CD4-positive, alpha-beta T cell (primary cell): ENCODE data around the gene PARVB. TPM values are rescaled to one million over a fixed set of nuclear protein-coding genes. Genes with fewer than 3 reads are reported as not detected.

Experiments used
- ATAC-seq: fragments of 200-7000 bp; cut with Tn5 transposase; one replicate; pipeline ENCODE4 v1.10.0; 2022; ENCODE audit warnings: mild to moderate bottlenecking; ENCODE audit not compliant: poor library complexity
- CTCF ChIA-PET: fragments of 350-600 bp; sonication (Branson Sonifier 250); formaldehyde crosslinking; loops from one replicate; lab custom pipeline; 2021; ENCODE audit warnings: antibody characterized with exemption, inconsistent platforms; lab: Charles Lee
- POLR2A ChIA-PET: fragments of 350-600 bp; sonication (Branson Sonifier 250); formaldehyde crosslinking; loops from one replicate; lab custom pipeline; 2021; ENCODE audit warnings: antibody characterized with exemption, inconsistent platforms; lab: Charles Lee
- DNase-seq, 14 experiments: peaks; one replicate each; pipeline ENCODE4 v3.0.0-alpha.2; 2013 to 2020; ENCODE audit warnings: mixed read lengths in 2 of 14
- H3K27ac ChIP-seq, 2 donors: one replicate each; pipeline versions ENCODE4 v1.5.1 to v1.7.0; 2013; ENCODE audit warnings: low read length in 2 of 2, low read depth in 1 of 2, mild to moderate bottlenecking in 1 of 2
- H3K27me3 ChIP-seq, 2 experiments: 1 replicate in 1 of 2; 2 replicates in 1 of 2; pipeline versions ENCODE4 v1.6.1 to v1.7.0; 2013; ENCODE audit warnings: low read length in 2 of 2, control low read depth in 1 of 2, mild to moderate bottlenecking in 1 of 2, moderate library complexity in 1 of 2; ENCODE audit not compliant: insufficient read depth in 2 of 2, control insufficient read depth in 1 of 2
- H3K36me3 ChIP-seq: one replicate; pipeline ENCODE4 v1.6.1; 2013; ENCODE audit warnings: low read length, control low read depth; ENCODE audit not compliant: insufficient read depth
- H3K4me1 ChIP-seq: one replicate; pipeline ENCODE4 v1.6.1; 2013; ENCODE audit warnings: low read length, control low read depth; ENCODE audit not compliant: insufficient read depth
- H3K4me3 ChIP-seq: one replicate; pipeline ENCODE4 v1.5.1; 2013; ENCODE audit warnings: mild to moderate bottlenecking, low read length, moderate library complexity
- H3K9me3 ChIP-seq, 2 experiments: 1 replicate in 1 of 2; 2 replicates in 1 of 2; pipeline versions ENCODE4 v1.6.1 to v1.7.0; 2013; ENCODE audit warnings: low read length in 2 of 2, mild to moderate bottlenecking in 2 of 2, control low read depth in 1 of 2, moderate library complexity in 1 of 2; ENCODE audit not compliant: control insufficient read depth in 1 of 2, insufficient read depth in 1 of 2
- H3K27ac Mint-ChIP-seq: one replicate; pipeline ENCODE4 v1.8.0; 2020; ENCODE audit warnings: mixed read lengths
- H3K27me3 Mint-ChIP-seq: one replicate; pipeline ENCODE4 v1.8.0; 2021; ENCODE audit warnings: mixed read lengths
- H3K36me3 Mint-ChIP-seq: one replicate; pipeline ENCODE4 v1.8.0; 2021; ENCODE audit warnings: low read depth, mixed read lengths
- H3K4me1 Mint-ChIP-seq: one replicate; pipeline ENCODE4 v1.8.0; 2021; ENCODE audit warnings: low read depth, mixed read lengths
- H3K4me3 Mint-ChIP-seq: one replicate; pipeline ENCODE4 v1.8.0; 2020; ENCODE audit warnings: mild to moderate bottlenecking, mixed read lengths
- H3K9me3 Mint-ChIP-seq: one replicate; pipeline ENCODE4 v1.8.0; 2020; ENCODE audit warnings: mixed read lengths
- intact Hi-C, 2 experiments: fragments of 100-400 bp; cut with DNase I in 1 of 2; cut with micrococcal nuclease in 1 of 2; formaldehyde crosslinking; loops; one replicate each; pipeline versions ENCODE4 v1.15.1 to v1.9.0; 2023 to 2025; cut with DNase I, micrococcal nuclease
- total RNA-seq, 174 experiments: library from RNA in 2 of 174; stranded (reverse) in 2 of 174; gene quantifications; one replicate each; pipeline ENCODE4 v1.2.3 and lab custom pipeline; 2021 to 2026
- TF ChIP-seq, protein P1 (sequence below): fragments of 200-600 bp; IDR thresholded peaks from one replicate; pipeline ENCODE4 v1.8.0; 2022; ENCODE audit warnings: antibody characterized with exemption, mild to moderate bottlenecking

PARVB gene
- total RNA-seq, 2 experiments from 2014 or later: 6.2 to 6.4 TPM

DNA sequence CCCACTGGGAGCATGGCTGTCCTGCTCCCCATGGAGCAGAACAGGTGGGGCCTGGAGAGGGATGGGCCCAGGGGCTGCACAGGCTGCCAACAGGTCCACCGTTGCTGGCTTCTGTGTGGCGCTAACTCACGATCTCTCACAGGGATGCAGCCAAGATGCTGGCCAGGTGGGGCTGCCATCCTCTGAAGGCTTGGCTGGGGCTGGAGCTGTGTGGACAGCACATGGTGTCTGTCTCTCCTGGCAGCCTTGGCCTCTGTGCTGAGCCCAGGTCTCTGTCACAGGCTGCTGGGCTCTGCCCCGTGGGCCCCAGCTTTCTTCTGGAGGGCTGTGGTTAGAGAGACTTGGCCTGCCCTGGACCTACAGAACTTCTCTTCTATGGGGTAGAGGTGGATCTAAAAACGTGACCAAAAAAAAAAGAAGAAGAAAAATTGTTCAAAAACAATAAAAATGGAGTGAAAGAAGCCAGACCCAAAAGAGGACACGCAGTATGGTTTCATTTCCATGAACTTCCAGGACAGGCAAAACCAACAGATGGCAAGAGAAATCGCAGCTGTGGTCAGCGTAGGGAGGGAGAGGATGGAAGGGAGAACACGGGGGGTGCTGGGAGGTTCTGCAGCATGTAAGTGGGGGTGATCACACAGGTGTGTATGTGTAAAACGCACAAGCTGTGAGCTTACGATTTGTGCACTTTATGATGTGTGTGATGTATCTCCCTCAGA is 168.9 kb downstream of the PARVB start:
- Mint-ChIP-seq H3K4me3 (peak overlapping the region; percentile 62), H3K27ac (peak overlapping the region; percentile 67), H3K4me1 (peaks cover 30% of the 10 kb centered on the region), H3K36me3 (peaks cover 34% of the 10 kb centered on the region), H3K27me3 (no peaks in the 10 kb centered on the region), H3K9me3 (no peaks in the 10 kb centered on the region)
- peaks cover 47% of the 10 kb centered on the region for H3K4me1 ChIP-seq
- TF ChIP-seq, protein P1, sequence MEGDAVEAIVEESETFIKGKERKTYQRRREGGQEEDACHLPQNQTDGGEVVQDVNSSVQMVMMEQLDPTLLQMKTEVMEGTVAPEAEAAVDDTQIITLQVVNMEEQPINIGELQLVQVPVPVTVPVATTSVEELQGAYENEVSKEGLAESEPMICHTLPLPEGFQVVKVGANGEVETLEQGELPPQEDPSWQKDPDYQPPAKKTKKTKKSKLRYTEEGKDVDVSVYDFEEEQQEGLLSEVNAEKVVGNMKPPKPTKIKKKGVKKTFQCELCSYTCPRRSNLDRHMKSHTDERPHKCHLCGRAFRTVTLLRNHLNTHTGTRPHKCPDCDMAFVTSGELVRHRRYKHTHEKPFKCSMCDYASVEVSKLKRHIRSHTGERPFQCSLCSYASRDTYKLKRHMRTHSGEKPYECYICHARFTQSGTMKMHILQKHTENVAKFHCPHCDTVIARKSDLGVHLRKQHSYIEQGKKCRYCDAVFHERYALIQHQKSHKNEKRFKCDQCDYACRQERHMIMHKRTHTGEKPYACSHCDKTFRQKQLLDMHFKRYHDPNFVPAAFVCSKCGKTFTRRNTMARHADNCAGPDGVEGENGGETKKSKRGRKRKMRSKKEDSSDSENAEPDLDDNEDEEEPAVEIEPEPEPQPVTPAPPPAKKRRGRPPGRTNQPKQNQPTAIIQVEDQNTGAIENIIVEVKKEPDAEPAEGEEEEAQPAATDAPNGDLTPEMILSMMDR: no peak
- H3K9me3 ChIP-seq: no peaks in the 10 kb centered on the region
- DNase-seq: no peak
- H3K27me3 ChIP-seq: no peaks in the 10 kb centered on the region
- ATAC-seq: peak; percentile 14
- no peak overlapping the region for H3K27ac ChIP-seq
- intact Hi-C loops: no loop called here
- H3K36me3 ChIP-seq: peaks cover 17% of the 10 kb centered on the region
- POLR2A ChIA-PET: interaction anchor here (0.8 to 1.6 kb wide), 2 partner anchors 10 to 12 kb away, joined by 3 to 9 read pairs; partner anchors contain the start of gene PARVG
- CTCF ChIA-PET: no interaction called here
- no peak overlapping the region for H3K4me3 ChIP-seq

DNA sequence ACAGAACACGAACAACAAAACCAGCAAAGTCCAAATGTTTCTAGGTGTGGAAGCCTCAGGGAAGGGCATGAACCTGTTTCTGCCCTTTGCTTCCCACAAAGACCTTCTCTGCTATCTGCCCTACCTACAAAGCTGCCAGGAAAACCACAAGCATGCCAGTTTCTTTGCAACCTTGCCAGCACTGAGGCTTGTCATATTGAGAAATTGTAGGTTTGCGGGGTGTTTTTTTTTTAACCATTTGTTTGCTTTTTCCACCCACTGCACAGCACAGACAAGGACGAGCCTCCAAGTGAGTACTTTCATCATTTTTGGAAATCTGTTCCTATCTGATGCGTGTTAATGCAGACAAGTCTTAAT is 169.4 kb downstream of the PARVB start:
- ChIA-PET POLR2A (interaction anchor here (0.8 to 1.6 kb wide), 2 partner anchors 11 to 12 kb away, joined by 3 to 9 read pairs; partner anchors contain the start of gene PARVG), CTCF (no interaction called here)
- Histone ChIP-seq H3K4me1 (peaks cover 47% of the 10 kb centered on the region), H3K27me3 (no peaks in the 10 kb centered on the region), H3K9me3 (no peaks in the 10 kb centered on the region), H3K4me3 (no peak overlapping the region), H3K36me3 (peaks cover 22% of the 10 kb centered on the region), H3K27ac (no peak overlapping the region)
- peaks cover 39% of the 10 kb centered on the region for H3K36me3 Mint-ChIP-seq
- intact Hi-C loops: no loop called here
- ATAC-seq: peak; percentile 28
- TF ChIP-seq, protein P1: no peak
- DNase-seq: peak in 2 of 14 experiments; percentile 13 to 19
- peak overlapping the region; percentile 67 for H3K27ac Mint-ChIP-seq
- peaks cover 36% of the 10 kb centered on the region for H3K4me1 Mint-ChIP-seq
- H3K9me3 Mint-ChIP-seq: no peaks in the 10 kb centered on the region
- H3K4me3 Mint-ChIP-seq: peak overlapping the region; percentile 62
- H3K27me3 Mint-ChIP-seq: no peaks in the 10 kb centered on the region

DNA sequence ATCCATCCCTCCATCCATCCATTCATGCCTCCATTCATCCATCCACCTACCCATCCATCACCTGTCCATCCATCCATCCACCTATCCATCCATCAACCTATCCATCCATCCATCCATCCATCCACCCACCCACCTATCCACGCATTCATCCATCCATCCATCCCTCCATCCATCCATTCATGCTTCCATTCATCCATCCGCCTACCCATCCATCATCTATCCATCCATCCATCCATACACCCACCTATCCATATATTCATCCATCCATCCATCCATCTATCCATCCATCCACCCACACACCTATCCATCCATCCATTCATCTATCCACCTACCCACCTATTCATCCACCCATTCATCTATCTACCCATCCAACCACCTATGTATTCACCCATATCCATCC is 170.5 kb downstream of the PARVB start:
- H3K4me3 Mint-ChIP-seq: no peak overlapping the region
- ChIA-PET POLR2A (no interaction called here), CTCF (no interaction called here)
- no peaks in the 10 kb centered on the region for H3K27me3 Mint-ChIP-seq
- peaks cover 46% of the 10 kb centered on the region for H3K4me1 Mint-ChIP-seq
- TF ChIP-seq, protein P1: no peak
- Histone ChIP-seq H3K9me3 (no peaks in the 10 kb centered on the region), H3K27ac (no peak overlapping the region), H3K4me1 (peaks cover 50% of the 10 kb centered on the region), H3K27me3 (no peaks in the 10 kb centered on the region), H3K4me3 (no peak overlapping the region), H3K36me3 (peaks cover 32% of the 10 kb centered on the region)
- no peak for ATAC-seq
- no peaks in the 10 kb centered on the region for H3K9me3 Mint-ChIP-seq
- no peak for DNase-seq
- intact Hi-C loops: no loop called here
- peak overlapping the region; percentile 67 for H3K27ac Mint-ChIP-seq
- H3K36me3 Mint-ChIP-seq: peaks cover 50% of the 10 kb centered on the region
